Naive thymus-derived CD4-positive, alpha-beta T cell (primary cell): Measurements from ENCODE around the gene CCDC179. TPM values are rescaled to one million over a fixed set of nuclear protein-coding genes. Genes with fewer than 3 reads are reported as not detected.

Experiments
- ATAC-seq: fragments of 150-1000 bp; cut with Tn5 transposase; 2 replicates; pipeline ENCODE4 v1.10.0; 2021; ENCODE audit warnings: mild to moderate bottlenecking, moderate library complexity
- CTCF ChIA-PET: fragments of 350-600 bp; sonication (Branson Sonifier 250); formaldehyde crosslinking; loops from one replicate; lab custom pipeline; 2021; ENCODE audit warnings: antibody characterized with exemption; lab: Charles Lee
- POLR2A ChIA-PET: fragments of 350-600 bp; sonication (Branson Sonifier 250); formaldehyde crosslinking; loops from one replicate; lab custom pipeline; 2021; ENCODE audit warnings: antibody characterized with exemption, inconsistent platforms; lab: Charles Lee
- DNase-seq, 9 donors: peaks; one replicate each; pipeline versions ENCODE4 v3.0.0 to v3.0.0-alpha.2; 2020 to 2022; ENCODE audit warnings: mixed read lengths in 1 of 9
- H3K27ac ChIP-seq: one replicate; pipeline ENCODE4 v1.7.0; 2013; ENCODE audit warnings: mild to moderate bottlenecking, low read depth, low read length, moderate library complexity
- H3K27me3 ChIP-seq, 2 donors: one replicate each; pipeline ENCODE4 v1.7.0; 2013; ENCODE audit warnings: low read length in 2 of 2, mild to moderate bottlenecking in 2 of 2, moderate library complexity in 2 of 2; ENCODE audit not compliant: control insufficient read depth in 2 of 2, insufficient read depth in 2 of 2
- H3K36me3 ChIP-seq, 3 experiments: 1 replicate in 2 of 3; 2 replicates in 1 of 3; pipeline ENCODE4 v1.7.0; 2013; ENCODE audit warnings: low read length in 3 of 3, mild to moderate bottlenecking in 3 of 3, moderate library complexity in 1 of 3; ENCODE audit not compliant: insufficient read depth in 3 of 3, control insufficient read depth in 2 of 3
- H3K4me1 ChIP-seq, 2 donors: one replicate each; pipeline ENCODE4 v1.7.0; 2013; ENCODE audit warnings: low read length in 2 of 2, mild to moderate bottlenecking in 2 of 2, moderate library complexity in 1 of 2; ENCODE audit not compliant: control insufficient read depth in 2 of 2, insufficient read depth in 2 of 2
- H3K4me3 ChIP-seq: 2 replicates; pipeline ENCODE4 v1.7.0; 2013; ENCODE audit warnings: mild to moderate bottlenecking, low read length
- H3K9me3 ChIP-seq, 3 experiments: 1 replicate in 2 of 3; 2 replicates in 1 of 3; pipeline ENCODE4 v1.7.0; 2013; ENCODE audit warnings: low read length in 3 of 3; ENCODE audit not compliant: control insufficient read depth in 2 of 3
- H3K27ac Mint-ChIP-seq, 9 donors: one replicate each; pipeline ENCODE4 v1.8.0; 2020 to 2022; ENCODE audit warnings: mixed read lengths in 9 of 9, mild to moderate bottlenecking in 8 of 9, moderate library complexity in 5 of 9, inconsistent platforms in 2 of 9
- H3K27me3 Mint-ChIP-seq, 5 donors: one replicate each; pipeline ENCODE4 v1.8.0; 2021 to 2022; ENCODE audit warnings: mixed read lengths in 5 of 5, mild to moderate bottlenecking in 1 of 5
- H3K36me3 Mint-ChIP-seq, 5 donors: one replicate each; pipeline ENCODE4 v1.8.0; 2020 to 2022; ENCODE audit warnings: mixed read lengths in 5 of 5, mild to moderate bottlenecking in 3 of 5, inconsistent platforms in 1 of 5
- H3K4me1 Mint-ChIP-seq, 7 donors: one replicate each; pipeline ENCODE4 v1.8.0; 2020 to 2022; ENCODE audit warnings: mixed read lengths in 7 of 7, mild to moderate bottlenecking in 3 of 7, inconsistent platforms in 1 of 7
- H3K4me3 Mint-ChIP-seq, 10 donors: one replicate each; pipeline ENCODE4 v1.8.0; 2020 to 2022; ENCODE audit warnings: mild to moderate bottlenecking in 10 of 10, mixed read lengths in 10 of 10, moderate library complexity in 6 of 10, inconsistent platforms in 2 of 10
- H3K9me3 Mint-ChIP-seq, 11 donors: one replicate each; pipeline ENCODE4 v1.8.0; 2020 to 2022; ENCODE audit warnings: mixed read lengths in 11 of 11, mild to moderate bottlenecking in 4 of 11, inconsistent platforms in 1 of 11, moderate library complexity in 1 of 11
- intact Hi-C, 2 donors: fragments of 100-400 bp; cut with micrococcal nuclease; formaldehyde crosslinking; loops; one replicate each; pipeline ENCODE4 v1.15.1; 2023
- polyA plus RNA-seq, 2 donors: library from polyadenylated mRNA; unstranded; fragments of 300-500 nt; fragmentation: Illumina TruSeq; gene quantifications; one replicate each; pipeline ENCODE4 v1.2.3, GENCODE V29; 2021
- total RNA-seq, 6 experiments: library from RNA in 5 of 6; stranded (reverse) in 5 of 6; gene quantifications; 1 replicate in 5 of 6; 2 replicates in 1 of 6; pipeline ENCODE4 v1.2.3 and lab custom pipeline; 2021 to 2026

CCDC179 gene
- total and polyA plus RNA-seq, 7 experiments from 2014 or later, result not detected

GRCh38 chr11:22798901-22799300, 61.4 kb downstream of the CCDC179 start:
- Histone ChIP-seq H3K9me3 (no peaks in the 10 kb centered on the region), H3K36me3 (no peaks in the 10 kb centered on the region), H3K4me1 (no peaks in the 10 kb centered on the region), H3K27ac (no peak overlapping the region), H3K4me3 (no peak overlapping the region), H3K27me3 (no peaks in the 10 kb centered on the region)
- CTCF ChIA-PET, result no interaction called here
- Mint-ChIP-seq H3K4me3 (no peak overlapping the region), H3K36me3 (no peaks in the 10 kb centered on the region), H3K27me3 (peaks cover 0 to 22% (median 8%) of the 10 kb centered on the region in 5 donors), H3K9me3 (no peaks in the 10 kb centered on the region), H3K4me1 (no peaks in the 10 kb centered on the region), H3K27ac (no peak overlapping the region)
- ATAC-seq (no peak), DNase-seq (no peak)
- POLR2A ChIA-PET, result no interaction called here
- intact Hi-C loops, result no loop called here

GRCh38 chr11:22797047-22797446, 63.2 kb downstream of the CCDC179 start:
- ATAC-seq (no peak), DNase-seq (no peak)
- no peaks in the 10 kb centered on the region for H3K36me3 Mint-ChIP-seq
- no peaks in the 10 kb centered on the region for H3K27me3 ChIP-seq
- no peak overlapping the region for H3K27ac Mint-ChIP-seq
- no peak overlapping the region for H3K27ac ChIP-seq
- CTCF ChIA-PET, result no interaction called here
- H3K4me3 ChIP-seq, result no peak overlapping the region
- POLR2A ChIA-PET, result no interaction called here
- no peak overlapping the region for H3K4me3 Mint-ChIP-seq
- no peaks in the 10 kb centered on the region for H3K9me3 Mint-ChIP-seq
- no peaks in the 10 kb centered on the region for H3K4me1 Mint-ChIP-seq
- H3K36me3 ChIP-seq, result no peaks in the 10 kb centered on the region
- H3K4me1 ChIP-seq, result no peaks in the 10 kb centered on the region
- intact Hi-C loops, result no loop called here
- no peaks in the 10 kb centered on the region for H3K9me3 ChIP-seq
- peaks cover 0 to 16% (median 8%) of the 10 kb centered on the region in 5 donors for H3K27me3 Mint-ChIP-seq

Other genes with a start within 250 kb of the CCDC179 start
- 10 to 100 TPM in 3 of 5 experiments, 1 to 10 TPM in 2; 7.4 to 22.6 (median 19.5) TPM for gene FANCF, start 234.7 kb downstream of the CCDC179 start, total RNA-seq
- gene FANCF, start 234.7 kb downstream of the CCDC179 start, polyA plus RNA-seq, result 10 to 100 TPM; 21.8 to 25.1 TPM
- 1 to 10 TPM; 2.2 to 5.6 (median 4.0) TPM for gene GAS2, start 193.9 kb downstream of the CCDC179 start, total RNA-seq
- 1 to 10 TPM; 4.5 to 5.6 TPM for gene GAS2, start 193.9 kb downstream of the CCDC179 start, polyA plus RNA-seq
- gene SVIP, start 30.7 kb downstream of the CCDC179 start, total RNA-seq, result 10 to 100 TPM; 33.4 to 70.6 (median 49.2) TPM
- gene SVIP, start 30.7 kb downstream of the CCDC179 start, polyA plus RNA-seq, result 10 to 100 TPM; 33.5 to 42.8 TPM